H1 (cell line): ENCODE measurements around the gene RNF182. TPM values are rescaled to one million over a fixed set of nuclear protein-coding genes. Genes with fewer than 3 reads are reported as not detected.

Experiments
- CTCF ChIA-PET: fragments of 300-600 bp; sonication (Branson Sonifier 250); formaldehyde crosslinking; loops from one replicate; lab custom pipeline; 2021; ENCODE audit not compliant: partially characterized antibody; lab: Charles Lee
- POLR2A ChIA-PET: fragments of 300-600 bp; sonication (Branson Sonifier 250); formaldehyde crosslinking; loops from one replicate; lab custom pipeline; 2021; ENCODE audit warnings: inconsistent platforms; ENCODE audit not compliant: partially characterized antibody; lab: Charles Lee
- DNase-seq, 2 experiments: peaks; one replicate each; pipeline versions ENCODE4 v3.0.0 to v3.0.0-alpha.2; 2010 to 2022; ENCODE audit warnings: low spot score in 2 of 2, low read depth in 1 of 2, mixed read lengths in 1 of 2
- FAIRE-seq: peaks from 2 replicates; lab custom pipeline; 2011; peaks lifted over from hg19 to GRCh38; lab: Jason Lieb, UNC
- H2AFZ ChIP-seq: 2 replicates; pipeline ENCODE4 v1.8.1; 2012; ENCODE audit warnings: low read length, inconsistent platforms
- H2AK5ac ChIP-seq: 2 replicates; pipeline ENCODE4 v1.6.1; 2013; ENCODE audit warnings: low read depth, low read length
- H2BK120ac ChIP-seq: replicated peaks from 2 replicates; pipeline ENCODE3; 2013; ENCODE audit warnings: low read depth, low read length, inconsistent platforms
- H2BK12ac ChIP-seq: 2 replicates; pipeline ENCODE4 v1.6.1; 2013; ENCODE audit warnings: low read depth, low read length
- H2BK15ac ChIP-seq: 2 replicates; pipeline ENCODE4 v1.6.1; 2013; ENCODE audit warnings: low read length
- H2BK20ac ChIP-seq: 2 replicates; pipeline ENCODE4 v1.6.1; 2013; ENCODE audit warnings: low read length
- H2BK5ac ChIP-seq: 2 replicates; pipeline ENCODE4 v1.6.1; 2013; ENCODE audit warnings: low read depth, low read length
- H3K14ac ChIP-seq: 2 replicates; pipeline ENCODE4 v1.6.1; 2013; ENCODE audit warnings: inconsistent platforms; ENCODE audit not compliant: insufficient read length
- H3K18ac ChIP-seq: 2 replicates; pipeline ENCODE4 v1.6.1; 2013; ENCODE audit warnings: low read length; ENCODE audit errors: extremely low read depth
- H3K23ac ChIP-seq: 2 replicates; pipeline ENCODE4 v1.6.1; 2013; ENCODE audit warnings: inconsistent platforms; ENCODE audit not compliant: insufficient read length
- H3K23me2 ChIP-seq: 2 replicates; pipeline ENCODE4 v1.6.1; 2013; ENCODE audit warnings: low read depth, low read length
- H3K27ac ChIP-seq: 2 replicates; pipeline ENCODE4 v1.6.1; 2011; ENCODE audit warnings: low read depth, low read length, inconsistent platforms
- H3K27me3 ChIP-seq, 4 experiments: replicated peaks in 1 of 4; 1 replicate in 1 of 4; 2 replicates in 3 of 4; pipeline versions ENCODE4 v1.6.1 to v1.8.1; 2011 to 2013; ENCODE audit warnings: low read length in 3 of 4, mild to moderate bottlenecking in 3 of 4, inconsistent platforms in 2 of 4, mixed read lengths in 2 of 4, moderate library complexity in 1 of 4; ENCODE audit not compliant: control insufficient read depth in 3 of 4, insufficient read depth in 3 of 4; ENCODE audit errors: extremely low read depth in 1 of 4
- H3K36me3 ChIP-seq, 4 experiments: 2 replicates each; pipeline versions ENCODE4 v1.6.1 to v1.8.1; 2011 to 2013; ENCODE audit warnings: mild to moderate bottlenecking in 4 of 4, low read length in 3 of 4, moderate library complexity in 2 of 4, control low read depth in 1 of 4, inconsistent platforms in 1 of 4; ENCODE audit not compliant: insufficient read depth in 4 of 4, control insufficient read depth in 2 of 4
- H3K4ac ChIP-seq: replicated peaks from 2 replicates; pipeline ENCODE3; 2013; ENCODE audit warnings: low read length, low read depth, mixed read lengths, inconsistent platforms; ENCODE audit not compliant: insufficient read length
- H3K4me1 ChIP-seq, 4 experiments: replicated peaks in 1 of 4; 1 replicate in 1 of 4; 2 replicates in 3 of 4; pipeline versions ENCODE4 v1.6.1 to v1.8.1; 2011 to 2013; ENCODE audit warnings: low read length in 3 of 4, inconsistent platforms in 2 of 4, mixed read lengths in 1 of 4; ENCODE audit not compliant: insufficient read depth in 4 of 4, control insufficient read depth in 3 of 4
- H3K4me2 ChIP-seq, 2 experiments: 2 replicates each; pipeline versions ENCODE4 v1.6.1 to v1.8.1; 2011 to 2013; ENCODE audit warnings: low read depth in 2 of 2, low read length in 2 of 2, control low read depth in 1 of 2, inconsistent platforms in 1 of 2, mild to moderate bottlenecking in 1 of 2; ENCODE audit not compliant: insufficient read depth in 1 of 2
- H3K4me3 ChIP-seq, 4 experiments: fragments of 200-600, 300-600 bp in 1 of 4; sonication (generic), shearing (Covaris generic), sonication (Bioruptor Twin) in 1 of 4; 2 replicates each; pipeline versions ENCODE4 v1.5.1 to v1.8.1; 2011 to 2016; ENCODE audit warnings: low read length in 4 of 4, low read depth in 3 of 4, control low read depth in 2 of 4, inconsistent platforms in 2 of 4, mild to moderate bottlenecking in 2 of 4, mixed read lengths in 1 of 4, moderate library complexity in 1 of 4; ENCODE audit not compliant: insufficient read depth in 2 of 4; ENCODE audit errors: extremely low read depth in 1 of 4
- H3K56ac ChIP-seq: replicated peaks from 2 replicates; pipeline ENCODE3; 2013; ENCODE audit warnings: low read depth, mild to moderate bottlenecking, mixed read lengths, low read length, inconsistent platforms; ENCODE audit not compliant: insufficient read length
- H3K79me1 ChIP-seq: 2 replicates; pipeline ENCODE4 v1.6.1; 2013; ENCODE audit warnings: low read depth, low read length, control low read depth
- H3K79me2 ChIP-seq, 2 experiments: 2 replicates each; pipeline versions ENCODE4 v1.6.1 to v1.8.1; 2012 to 2013; ENCODE audit warnings: low read length in 2 of 2, mild to moderate bottlenecking in 2 of 2, inconsistent platforms in 1 of 2; ENCODE audit not compliant: insufficient read depth in 2 of 2, control insufficient read depth in 1 of 2
- H3K9ac ChIP-seq, 4 experiments: replicated peaks in 1 of 4; 1 replicate in 1 of 4; 2 replicates in 3 of 4; pipeline versions ENCODE4 v1.6.1 to v1.8.1; 2011 to 2013; ENCODE audit warnings: low read depth in 3 of 4, low read length in 3 of 4, control low read depth in 2 of 4, mild to moderate bottlenecking in 2 of 4, moderate library complexity in 2 of 4, inconsistent platforms in 1 of 4; ENCODE audit errors: extremely low read depth in 1 of 4
- H3K9me3 ChIP-seq, 2 experiments: 2 replicates each; pipeline versions ENCODE4 v1.6.1 to v1.8.1; 2012 to 2013; ENCODE audit warnings: mild to moderate bottlenecking in 2 of 2, moderate library complexity in 2 of 2, control low read depth in 1 of 2, inconsistent platforms in 1 of 2, low read depth in 1 of 2, low read length in 1 of 2, mixed read lengths in 1 of 2; ENCODE audit not compliant: insufficient read depth in 2 of 2
- H4K20me1 ChIP-seq, 2 experiments: replicated peaks in 1 of 2; 2 replicates each; pipeline versions ENCODE3 to v1.8.1; 2011 to 2013; ENCODE audit warnings: inconsistent platforms in 2 of 2, low read length in 2 of 2, mild to moderate bottlenecking in 1 of 2; ENCODE audit not compliant: insufficient read depth in 2 of 2, control insufficient read depth in 1 of 2
- H4K5ac ChIP-seq: 2 replicates; pipeline ENCODE4 v1.6.1; 2013; ENCODE audit warnings: low read length, low read depth, mixed read lengths, inconsistent platforms; ENCODE audit not compliant: insufficient read length
- H4K8ac ChIP-seq: 2 replicates; pipeline ENCODE4 v1.8.0; 2013; ENCODE audit warnings: mild to moderate bottlenecking, moderate library complexity, low read length, inconsistent platforms; ENCODE audit not compliant: insufficient read depth; ENCODE audit errors: extremely low read depth
- H4K91ac ChIP-seq: replicated peaks from 2 replicates; pipeline ENCODE3; 2013; ENCODE audit warnings: low read length, mixed read lengths, inconsistent platforms; ENCODE audit not compliant: insufficient read length
- BACH1 ChIP-seq: IDR thresholded peaks from 2 replicates; pipeline ENCODE4 v1.6.1; 2012; ENCODE audit warnings: low read length, improper control_type of control experiment
- CREB1 ChIP-seq: IDR thresholded peaks from 2 replicates; pipeline ENCODE4 v1.6.1; 2012; ENCODE audit warnings: inconsistent platforms
- CTBP2 ChIP-seq: IDR thresholded peaks from 2 replicates; pipeline ENCODE4 v1.7.0; 2011; ENCODE audit warnings: borderline replicate concordance, mild to moderate bottlenecking, moderate library complexity, mixed read lengths, low read length; ENCODE audit not compliant: insufficient read depth, insufficient read length
- HDAC2 ChIP-seq, 2 experiments: fragments of 300-600 bp in 1 of 2; sonication (generic) in 1 of 2; IDR thresholded peaks; 2 replicates each; pipeline ENCODE4 v1.6.1; 2011 to 2012; ENCODE audit warnings: low read depth in 2 of 2, low read length in 2 of 2, mild to moderate bottlenecking in 2 of 2, moderate library complexity in 2 of 2, borderline replicate concordance in 1 of 2, inconsistent platforms in 1 of 2
- JUN ChIP-seq: IDR thresholded peaks from 2 replicates; pipeline ENCODE4 v1.6.1; 2011; ENCODE audit warnings: low read depth, mild to moderate bottlenecking, improper control_type of control experiment, low read length
- KDM5A ChIP-seq: fragments of 200-600 bp; IDR thresholded peaks from 2 replicates; pipeline ENCODE4 v1.7.1; 2012; ENCODE audit warnings: mild to moderate bottlenecking, low read length, inconsistent platforms, mixed read lengths
- NRF1 ChIP-seq: IDR thresholded peaks from 2 replicates; pipeline ENCODE4 v1.6.1; 2011; ENCODE audit warnings: mild to moderate bottlenecking, low read depth, low read length, improper control_type of control experiment
- SIRT6 ChIP-seq: IDR thresholded peaks from one replicate; pipeline ENCODE4 v1.7.1; 2012; ENCODE audit warnings: low read length, inconsistent platforms
- SP4 ChIP-seq: IDR thresholded peaks from 2 replicates; pipeline ENCODE4 v1.6.1; 2012; ENCODE audit warnings: low read length, inconsistent platforms
- TAF1 ChIP-seq: IDR thresholded peaks from 2 replicates; pipeline ENCODE4 v1.6.1; 2011; ENCODE audit warnings: mild to moderate bottlenecking, low read depth, low read length
- YY1 ChIP-seq: IDR thresholded peaks from 2 replicates; pipeline ENCODE4 v1.6.1; 2011; ENCODE audit warnings: low read depth, mild to moderate bottlenecking, low read length
- ZNF274 ChIP-seq: IDR thresholded peaks from 2 replicates; pipeline ENCODE4 v1.7.0; 2012; ENCODE audit warnings: low read length, borderline replicate concordance; ENCODE audit errors: extremely low read depth
- WGBS, 2 experiments: shearing (Covaris generic) in 1 of 2; methylation state at CpG; one replicate each; pipeline versions ENCODE4 v1.1.6 to v1.1.7; 2013 to 2015; ENCODE audit warnings: low lambda C conversion rate in 2 of 2, mixed read lengths in 2 of 2, inconsistent platforms in 1 of 2, low coverage in 1 of 2, missing lambda C conversion rate in 1 of 2; ENCODE audit not compliant: insufficient replicate concordance in 2 of 2, insufficient coverage in 1 of 2, insufficient read length in 1 of 2; ENCODE audit errors: extremely low coverage in 1 of 2, missing lambda C conversion rate in 1 of 2; 5-methylcytosine and 5-hydroxymethylcytosine counted together
- polyA plus RNA-seq, 7 experiments: library from polyadenylated mRNA; depleted of rRNA in 3 of 7; stranded (reverse) in 5 of 7; unstranded in 2 of 7; fragments of >200 nt in 5 of 7; fragments of 200-250 nt in 2 of 7; gene quantifications; 1 replicate in 5 of 7; 2 replicates in 1 of 7; 4 replicates in 1 of 7; pipeline versions ENCODE4 v1.2.1 to v1.2.3, GENCODE V29; 2011 to 2013; ENCODE audit warnings: missing spikeins in 2 of 7, mixed read lengths in 2 of 7
- total RNA-seq: library from RNA; stranded (reverse); fragmentation: NEBNext Ultra II Directional; extraction: Animal tissue kit (Norgen Biotek cat#: 25700); gene quantifications from 2 replicates; pipeline ENCODE4 v1.2.1, GENCODE V29; 2021

RNF182 gene
- total and polyA plus RNA-seq, 2 of the 8 experiments (the other 6 are each of a cell fraction or from before 2014, with no cell fraction given): 6.2 to 10.7 TPM

DNA sequence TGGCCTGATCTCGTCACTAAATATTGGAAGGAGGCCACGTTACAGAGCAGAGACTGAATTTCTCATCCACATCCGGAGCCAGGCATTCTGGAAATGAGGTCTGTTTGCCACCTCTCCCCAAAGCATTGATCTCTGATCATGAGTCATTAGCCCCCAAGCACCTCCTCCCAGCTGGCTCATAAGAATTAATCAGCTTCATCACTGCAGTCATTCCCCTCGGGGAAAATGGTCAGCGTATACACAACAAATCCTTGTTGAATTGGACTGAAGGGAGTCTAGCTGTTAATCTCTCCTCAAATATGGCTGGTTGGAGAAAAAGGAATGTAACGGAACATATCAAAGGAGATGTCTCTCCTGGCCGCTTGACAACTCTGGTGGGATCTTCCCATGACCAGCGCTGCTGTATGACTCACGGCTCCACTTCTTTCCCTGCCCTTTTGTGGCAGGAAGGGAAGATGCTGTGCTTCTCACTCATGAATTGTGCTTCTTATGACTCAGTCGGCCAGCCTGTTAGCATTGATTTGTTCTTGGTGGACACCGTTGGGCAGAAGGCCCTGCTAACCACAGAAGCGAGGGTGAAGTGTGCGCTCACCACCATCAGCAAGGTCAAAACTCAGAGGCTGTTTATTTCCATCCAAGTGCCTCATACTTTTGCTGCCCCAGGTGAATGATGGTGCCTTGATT is 76.7 kb downstream of the RNF182 start:
- H3K9me3 ChIP-seq: peaks cover 0 to 8% of the 10 kb centered on the region in 2 experiments; a peak in 1 of 4 replicates
- peaks cover 0 to 6% (median 2%) of the 10 kb centered on the region in 4 experiments; a peak in 2 of 7 replicates for H3K4me1 ChIP-seq
- no peak overlapping the region for H2BK5ac ChIP-seq
- no peaks in the 10 kb centered on the region for H3K79me1 ChIP-seq
- H3K14ac ChIP-seq: no peak overlapping the region
- H3K9ac ChIP-seq: no peak overlapping the region
- H3K56ac ChIP-seq: no peak overlapping the region
- no peak overlapping the region for H2AFZ ChIP-seq
- POLR2A ChIA-PET: no interaction called here
- H3K79me2 ChIP-seq: no peaks in the 10 kb centered on the region
- H4K8ac ChIP-seq: no peak overlapping the region; the same call in 1 of the 2 replicates
- no peak overlapping the region for H3K4ac ChIP-seq
- H3K27me3 ChIP-seq: no peaks in the 10 kb centered on the region; a peak in 1 of 7 replicates
- no peak overlapping the region for H2BK120ac ChIP-seq
- H3K27ac ChIP-seq: no peak overlapping the region
- no peak overlapping the region for H2BK20ac ChIP-seq
- no peak overlapping the region for H3K23ac ChIP-seq
- CTCF ChIA-PET: interaction anchor here (0.6 to 5.0 kb wide), 7 partner anchors 15 to 218 kb away, joined by 3 to 25 read pairs (median 4); no protein-coding TSS in a partner anchor
- H3K18ac ChIP-seq: no peak overlapping the region
- 86% methylated on average over 13 of the region's 13 CpGs; no CpG with 5 or more reads in 1 of the 2 experiments for WGBS, 2 experiments
- H3K23me2 ChIP-seq: no peaks in the 10 kb centered on the region
- H4K91ac ChIP-seq: no peak overlapping the region
- H3K4me2 ChIP-seq: no peak overlapping the region
- no peak overlapping the region for H4K5ac ChIP-seq
- TF ChIP-seq YY1: no peak
- no peak for TF ChIP-seq NRF1
- no peak for TF ChIP-seq CTBP2
- no peak for TF ChIP-seq KDM5A
- TF ChIP-seq SIRT6: no peak
- TF ChIP-seq JUN: no peak
- no peak for TF ChIP-seq CREB1
- no peak for TF ChIP-seq SP4
- TF ChIP-seq TAF1: no peak
- no peak for TF ChIP-seq HDAC2 (IDR thresholded peaks at IDR 0.05; ENCODE audit: borderline replicate concordance in 1 of 2, low read depth in 2 of 2, low read length in 2 of 2)
- no peak for TF ChIP-seq ZNF274
- TF ChIP-seq BACH1: no peak
- H4K20me1 ChIP-seq: no peaks in the 10 kb centered on the region
- DNase-seq: no peak
- 0 out of 2 replicates have a peak overlapping the region, but pooled peaks have one; percentile 32 for H2BK15ac ChIP-seq
- H3K4me3 ChIP-seq: no peak overlapping the region
- no peak overlapping the region for H2BK12ac ChIP-seq
- no peaks in the 10 kb centered on the region for H3K36me3 ChIP-seq
- H2AK5ac ChIP-seq: 0 out of 2 replicates have a peak overlapping the region, but pooled peaks have one; percentile 75
- FAIRE-seq: no peak
